Smooth muscle cell (in vitro differentiated cells): Measurements from ENCODE around the gene TFPT. TPM values are rescaled to one million over a fixed set of nuclear protein-coding genes. Genes with fewer than 3 reads are reported as not detected.
"Not testable (repeated sequence)": the region's sequence is repeated elsewhere in the genome, so short reads cannot be mapped to it uniquely, and the experiment has no call there.

ENCODE experiments used
- DNase-seq: peaks from one replicate; lab custom pipeline; 2025; ENCODE audit not compliant: unreplicated experiment; lab: John Stamatoyannopoulos, UW
- H2AFZ ChIP-seq: fragments of 200-600 bp; sonication (generic); 2 replicates; pipeline ENCODE4 v1.6.0; 2016; ENCODE audit warnings: antibody characterized with exemption, low read depth, mild to moderate bottlenecking
- H3F3A ChIP-seq: fragments of 200-600 bp; sonication (generic); 2 replicates; pipeline ENCODE4 v1.6.0; 2017; ENCODE audit warnings: antibody characterized with exemption, low read depth
- H3K27ac ChIP-seq: fragments of 200-600 bp; sonication (generic); 2 replicates; pipeline ENCODE4 v1.5.1; 2016; ENCODE audit warnings: low read depth, mild to moderate bottlenecking
- H3K27me3 ChIP-seq: fragments of 200-600 bp; sonication (generic); 2 replicates; pipeline ENCODE4 v1.6.1; 2016; ENCODE audit warnings: low read depth, mild to moderate bottlenecking
- H3K36me3 ChIP-seq: fragments of 200-600 bp; sonication (generic); 2 replicates; pipeline ENCODE4 v1.5.1; 2016; ENCODE audit warnings: low read depth
- H3K4me1 ChIP-seq: fragments of 200-600 bp; sonication (generic); 2 replicates; pipeline ENCODE4 v1.5.1; 2016; ENCODE audit warnings: low read depth
- H3K4me2 ChIP-seq: fragments of 200-600 bp; sonication (generic); 2 replicates; pipeline ENCODE4 v1.6.0; 2016; ENCODE audit warnings: mild to moderate bottlenecking
- H3K4me3 ChIP-seq: fragments of 200-600 bp; sonication (generic); 2 replicates; pipeline ENCODE4 v1.5.1; 2016; ENCODE audit warnings: mild to moderate bottlenecking
- H3K79me2 ChIP-seq: fragments of 200-600 bp; sonication (generic); 2 replicates; pipeline ENCODE4 v1.6.0; 2016; ENCODE audit warnings: low read depth, mild to moderate bottlenecking
- H3K9ac ChIP-seq: fragments of 200-600 bp; sonication (generic); 2 replicates; pipeline ENCODE4 v1.6.0; 2016; ENCODE audit warnings: low read depth
- H3K9me3 ChIP-seq: fragments of 200-600 bp; sonication (generic); replicated peaks from 2 replicates; pipeline ENCODE4 v1.5.1; 2016; ENCODE audit warnings: low read depth
- H4K20me1 ChIP-seq: fragments of 200-600 bp; sonication (generic); 2 replicates; pipeline ENCODE4 v1.6.0; 2016; ENCODE audit warnings: low read depth
- CTCF ChIP-seq: fragments of 200-600 bp; sonication (generic); IDR thresholded peaks from 2 replicates; pipeline ENCODE4 v1.5.1; 2017; ENCODE audit warnings: borderline replicate concordance, mild to moderate bottlenecking, antibody characterized with exemption; ENCODE audit not compliant: insufficient read depth, poor library complexity, severe bottlenecking
- WGBS: methylation state at CpG from one replicate; pipeline ENCODE4 v1.1.7; 2016; ENCODE audit warnings: low lambda C conversion rate; 5-methylcytosine and 5-hydroxymethylcytosine counted together
- polyA plus RNA-seq: library from polyadenylated mRNA; unstranded; fragments of >200 nt; fragmentation: Nextera tagmentation; extraction: Ambion mirVana; gene quantifications from 2 replicates; pipeline ENCODE4 v1.2.1, GENCODE V29; 2016
- total RNA-seq: library from RNA; depleted of rRNA; stranded (reverse); fragments of >200 nt; gene quantifications from 2 replicates; pipeline ENCODE4 v1.2.3, GENCODE V29; 2014

Gene TFPT
- total and polyA plus RNA-seq, 2 experiments from 2014 or later = 17.1 to 56.0 TPM

GRCh38 chr19:54099190-54099902, 16.1 kb downstream of the TFPT start:
- no peak for TF ChIP-seq CTCF
- H3K9ac ChIP-seq = no peak overlapping the region
- no peaks in the 10 kb centered on the region for H4K20me1 ChIP-seq
- no peak overlapping the region for H3K4me2 ChIP-seq
- H3F3A ChIP-seq = no peaks in the 10 kb centered on the region
- H3K36me3 ChIP-seq = no peaks in the 10 kb centered on the region
- H3K27ac ChIP-seq = no peak overlapping the region
- H3K79me2 ChIP-seq = peaks cover 16% of the 10 kb centered on the region
- H3K4me3 ChIP-seq = no peak overlapping the region
- 92% methylated on average over 12 of the region's 12 CpGs for WGBS
- DNase-seq = no peak
- H2AFZ ChIP-seq = no peak overlapping the region
- no peaks in the 10 kb centered on the region for H3K9me3 ChIP-seq
- H3K27me3 ChIP-seq = peaks cover 3% of the 10 kb centered on the region
- no peaks in the 10 kb centered on the region for H3K4me1 ChIP-seq

GRCh38 chr19:54096617-54097106, 18.8 kb downstream of the TFPT start:
- no peak for DNase-seq
- Histone ChIP-seq H3K27ac (no peak overlapping the region), H3K9me3 (no peaks in the 10 kb centered on the region), H3K4me3 (peak overlapping the region; percentile 30), H3K79me2 (no peaks in the 10 kb centered on the region), H3K4me2 (peak overlapping the region; percentile 79), H3K27me3 (peaks cover 3% of the 10 kb centered on the region), H3F3A (no peaks in the 10 kb centered on the region), H4K20me1 (no peaks in the 10 kb centered on the region), H2AFZ (peak overlapping the region; percentile 61), H3K9ac (no peak overlapping the region), H3K4me1 (no peaks in the 10 kb centered on the region), H3K36me3 (no peaks in the 10 kb centered on the region)
- 14% methylated on average over 14 of the region's 14 CpGs for WGBS
- peak; percentile 10 for TF ChIP-seq CTCF

- not testable (repeated sequence) for H3K9ac ChIP-seq, H3F3A ChIP-seq
- 4% methylated on average over 33 of the region's 46 CpGs for WGBS
Observed at GRCh38 chr19:54095859-54096616, 19.4 kb downstream of the TFPT start.

GRCh38 chr19:54095136-54095858, 20.2 kb downstream of the TFPT start:
- 80% methylated on average over 21 of the region's 22 CpGs for WGBS
- H3K9ac ChIP-seq = no peak overlapping the region

More at GRCh38 chr19:54095859-54096616, 19.4 kb downstream of the TFPT start:
- H3K79me2 ChIP-seq, H3K27me3 ChIP-seq, H3K36me3 ChIP-seq, DNase-seq, H3K4me1 ChIP-seq, H3K27ac ChIP-seq, H3K9me3 ChIP-seq, H4K20me1 ChIP-seq: not testable (repeated sequence)
- Histone ChIP-seq H3K4me3 (peak overlapping the region; percentile 40), H2AFZ (peak overlapping the region; percentile 61), H3K4me2 (peak overlapping the region; percentile 87)

More at GRCh38 chr19:54095136-54095858, 20.2 kb downstream of the TFPT start:
- H3F3A ChIP-seq = no peaks in the 10 kb centered on the region
- H4K20me1 ChIP-seq = no peaks in the 10 kb centered on the region
- peak overlapping the region; percentile 87 for H3K4me2 ChIP-seq
- H2AFZ ChIP-seq = peak overlapping the region; percentile 61
- no peaks in the 10 kb centered on the region for H3K4me1 ChIP-seq
- no peak overlapping the region for H3K27ac ChIP-seq
- no peak for DNase-seq
- no peaks in the 10 kb centered on the region for H3K79me2 ChIP-seq
- H3K4me3 ChIP-seq = peak overlapping the region; percentile 40
- no peak for TF ChIP-seq CTCF
- H3K36me3 ChIP-seq = no peaks in the 10 kb centered on the region
- H3K9me3 ChIP-seq = no peaks in the 10 kb centered on the region
- peaks cover 3% of the 10 kb centered on the region for H3K27me3 ChIP-seq
